Ovary (tissue), 9 donors: ENCODE data around the gene RASGRF2. TPM values are rescaled to one million over a fixed set of nuclear protein-coding genes. Genes with fewer than 3 reads are reported as not detected.
"Not testable (repeated sequence)": the region's sequence is repeated elsewhere in the genome, so short reads cannot be mapped to it uniquely, and the experiment has no call there.

Experiments
- DNase-seq, 5 donors: peaks; one replicate each; pipeline ENCODE4 v3.0.0-alpha.2; 2019 to 2020
- H3K27ac ChIP-seq, 2 donors: fragments of 200-600 bp; one replicate each; pipeline versions ENCODE4 v1.5.1 to v1.8.0; 2019 to 2022
- H3K27me3 ChIP-seq: fragments of 200-600 bp; one replicate; pipeline ENCODE4 v1.8.0; 2022
- H3K36me3 ChIP-seq: fragments of 200-600 bp; sonication (generic); one replicate; pipeline ENCODE4 v1.5.1; 2019
- H3K4me1 ChIP-seq: one replicate; pipeline ENCODE4 v1.8.1; 2013; ENCODE audit warnings: mild to moderate bottlenecking, moderate library complexity; ENCODE audit not compliant: insufficient read depth
- H3K4me3 ChIP-seq: fragments of 200-600 bp; sonication (generic); one replicate; pipeline ENCODE4 v1.5.1; 2017
- H3K9me3 ChIP-seq, 2 donors: fragments of 200-600 bp in 1 of 2; sonication (generic) in 1 of 2; one replicate each; pipeline versions ENCODE4 v1.5.1 to v1.8.1; 2013 to 2019; ENCODE audit warnings: mild to moderate bottlenecking in 1 of 2, moderate library complexity in 1 of 2
- CTCF ChIP-seq, 3 donors: fragments of 450-650 bp in 2 of 3; fragments of 200-600 bp in 1 of 3; IDR thresholded peaks; one replicate each; pipeline versions ENCODE4 v1.5.1 to v1.8.0; 2016 to 2022; ENCODE audit warnings: antibody characterized with exemption in 3 of 3, mild to moderate bottlenecking in 1 of 3
- EP300 ChIP-seq: sonication (generic); formaldehyde crosslinking; IDR thresholded peaks from one replicate; pipeline ENCODE4 v1.6.1; 2017; ENCODE audit warnings: antibody characterized with exemption
- POLR2A ChIP-seq: fragments of 450-650 bp; IDR thresholded peaks from one replicate; pipeline ENCODE4 v1.6.1; 2017; ENCODE audit warnings: antibody characterized with exemption, mild to moderate bottlenecking, moderate library complexity
- WGBS, 3 donors: extraction: QIAGEN DNeasy Blood & Tissue Kit in 1 of 3; methylation state at CpG; one replicate each; pipeline versions ENCODE4 v1.1.5 to v1.1.7; 2013 to 2017; 5-methylcytosine and 5-hydroxymethylcytosine counted together
- intact Hi-C, 4 donors: fragments of 100-400 bp; cut with DNase I; formaldehyde crosslinking; loops; one replicate each; pipeline versions ENCODE4 v1.11.0 to v1.15.1; 2022 to 2023
- polyA plus RNA-seq, 2 donors: library from polyadenylated mRNA; stranded (reverse); fragments of 200-250 nt in 1 of 2; fragments of 350-450 nt in 1 of 2; fragmentation: Illumina TruSeq in 1 of 2; extraction: RNeasy Lipid Tissue Mini Kit (QIAGEN cat#74804) in 1 of 2; gene quantifications; one replicate each; pipeline ENCODE4 v1.2.3, GENCODE V29; 2013 to 2014
- total RNA-seq, 7 donors: library from RNA; depleted of rRNA in 2 of 7; stranded (reverse); fragments of >200 nt in 2 of 7; fragmentation: NEBNext Ultra II Directional in 3 of 7; extraction: Animal tissue kit (Norgen Biotek cat#: 25700) in 3 of 7; gene quantifications; one replicate each; pipeline versions ENCODE4 v1.1.0 to v1.2.4, GENCODE V29; 2016 to 2023
- donor health status: DM: no; HTN: no; CAD: no; lungs with moderate emphysema.
- donor health status: DM: no; HTN: no; CAD: no.
- donor health status: Bipolar disorder and iron deficiency.
- donor health status: DM: yes; HTN: yes; CAD: no.
- donor health status: DM: no; HTN: no; CAD: no.
- donor health status: DM: yes; HTN: yes; CAD: no.

RASGRF2 gene
- total and polyA plus RNA-seq, 9 donors = 8.6 to 55.1 (median 23.0) TPM

- no peak for DNase-seq
- 77 to 85% (median 84%) methylated on average over 5 of the region's 5 CpGs for WGBS, 3 donors
- Histone ChIP-seq H3K27me3 (no peaks in the 10 kb centered on the region), H3K36me3 (no peaks in the 10 kb centered on the region), H3K9me3 (no peaks in the 10 kb centered on the region), H3K4me3 (no peak overlapping the region), H3K27ac (no peak overlapping the region), H3K4me1 (no peaks in the 10 kb centered on the region)
- TF ChIP-seq EP300 = no peak
- TF ChIP-seq CTCF (IDR thresholded peaks at IDR 0.05) = no peak
- TF ChIP-seq POLR2A = no peak
- intact Hi-C loops = no loop called here
These were observed 67.4 kb downstream of the RASGRF2 start for GRCh38 chr5:81027481-81028058.

- WGBS, 3 donors = 95 to 97% (median 95%) methylated on average over 6 of the region's 6 CpGs
- intact Hi-C loops, H3K9me3 ChIP-seq, DNase-seq, H3K4me1 ChIP-seq, H3K4me3 ChIP-seq, H3K36me3 ChIP-seq, H3K27me3 ChIP-seq, H3K27ac ChIP-seq: not testable (repeated sequence)
These were observed 68.7 kb downstream of the RASGRF2 start for GRCh38 chr5:81028888-81029287.

GRCh38 chr5:81029736-81030135, 69.6 kb downstream of the RASGRF2 start:
- H3K9me3 ChIP-seq, H3K4me3 ChIP-seq, H3K27ac ChIP-seq, H3K4me1 ChIP-seq, H3K36me3 ChIP-seq, DNase-seq, H3K27me3 ChIP-seq, intact Hi-C loops: not testable (repeated sequence)
- 47 to 70% (median 52%) methylated on average over 4 of the region's 4 CpGs for WGBS, 3 donors

GRCh38 chr5:81030236-81031034, 70.3 kb downstream of the RASGRF2 start:
- not testable (repeated sequence) for H3K9me3 ChIP-seq
- 88 to 90% (median 90%) methylated on average over 3 of the region's 3 CpGs for WGBS, 3 donors

GRCh38 chr5:81035522-81035921, 75.4 kb downstream of the RASGRF2 start:
- Histone ChIP-seq H3K4me1 (no peaks in the 10 kb centered on the region), H3K36me3 (no peaks in the 10 kb centered on the region), H3K27ac (no peak overlapping the region), H3K9me3 (no peaks in the 10 kb centered on the region), H3K27me3 (no peaks in the 10 kb centered on the region), H3K4me3 (no peak overlapping the region)
- DNase-seq = no peak
- TF ChIP-seq CTCF (IDR thresholded peaks at IDR 0.05) (no peak), EP300 (no peak), POLR2A (no peak)
- 92 to 96% (median 94%) methylated on average over 2 of the region's 2 CpGs for WGBS, 3 donors
- intact Hi-C loops = no loop called here

More at GRCh38 chr5:81030236-81031034, 70.3 kb downstream of the RASGRF2 start:
- intact Hi-C loops, H3K27me3 ChIP-seq, H3K4me1 ChIP-seq, DNase-seq, H3K4me3 ChIP-seq, H3K36me3 ChIP-seq, H3K27ac ChIP-seq: not testable (repeated sequence)

GRCh38 chr5:81038495-81038894, 78.3 kb downstream of the RASGRF2 start:
- Histone ChIP-seq H3K27me3 (no peaks in the 10 kb centered on the region), H3K27ac (no peak overlapping the region), H3K36me3 (no peaks in the 10 kb centered on the region), H3K4me1 (no peaks in the 10 kb centered on the region), H3K9me3 (no peaks in the 10 kb centered on the region), H3K4me3 (no peak overlapping the region)
- TF ChIP-seq CTCF (IDR thresholded peaks at IDR 0.05) (no peak), POLR2A (no peak), EP300 (no peak)
- 92 to 96% (median 93%) methylated on average over 1 of the region's 1 CpG for WGBS, 3 donors
- no peak for DNase-seq
- intact Hi-C loops = no loop called here
